CD14-positive monocyte (primary cell): Measurements from ENCODE around the gene SLA2. TPM values are rescaled to one million over a fixed set of nuclear protein-coding genes. Genes with fewer than 3 reads are reported as not detected.
"Not testable (repeated sequence)": the region's sequence is repeated elsewhere in the genome, so short reads cannot be mapped to it uniquely, and the experiment has no call there.

Experiments used
- DNase-seq, 3 donors: peaks; one replicate each; pipeline ENCODE4 v3.0.0-alpha.2; 2011 to 2022
- H2AFZ ChIP-seq: 2 replicates; pipeline ENCODE4 v1.6.0; 2012; ENCODE audit warnings: mild to moderate bottlenecking, low read depth, low read length, inconsistent platforms; ENCODE audit not compliant: insufficient read depth, poor library complexity, severe bottlenecking
- H3K27ac ChIP-seq, 2 donors: 1 replicate in 1 of 2; 2 replicates in 1 of 2; pipeline ENCODE4 v1.5.1; 2012 to 2013; ENCODE audit warnings: low read length in 2 of 2, control low read depth in 1 of 2, inconsistent platforms in 1 of 2, low read depth in 1 of 2, mild to moderate bottlenecking in 1 of 2
- H3K27me3 ChIP-seq, 2 donors: one replicate each; pipeline versions ENCODE4 v1.6.0 to v1.6.1; 2011 to 2013; ENCODE audit warnings: low read length in 2 of 2; ENCODE audit not compliant: control insufficient read depth in 2 of 2, insufficient read depth in 2 of 2
- H3K36me3 ChIP-seq, 2 donors: replicated peaks in 1 of 2; 1 replicate in 1 of 2; 2 replicates in 1 of 2; pipeline versions ENCODE4 v1.5.1 to v1.6.1; 2012 to 2013; ENCODE audit warnings: low read length in 2 of 2, control low read depth in 1 of 2, inconsistent platforms in 1 of 2, mild to moderate bottlenecking in 1 of 2; ENCODE audit not compliant: insufficient read depth in 2 of 2, control insufficient read depth in 1 of 2
- H3K4me1 ChIP-seq, 2 donors: 1 replicate in 1 of 2; 2 replicates in 1 of 2; pipeline versions ENCODE4 v1.5.1 to v1.6.1; 2012 to 2013; ENCODE audit warnings: low read length in 2 of 2, control low read depth in 1 of 2, inconsistent platforms in 1 of 2, mild to moderate bottlenecking in 1 of 2, moderate library complexity in 1 of 2; ENCODE audit not compliant: insufficient read depth in 2 of 2, control insufficient read depth in 1 of 2
- H3K4me2 ChIP-seq: replicated peaks from 2 replicates; pipeline ENCODE3; 2012; ENCODE audit warnings: low read length, moderate library complexity, mild to moderate bottlenecking; ENCODE audit not compliant: poor library complexity, severe bottlenecking; ENCODE audit errors: extremely low read depth
- H3K4me3 ChIP-seq, 3 experiments: fragments of 200-600 bp in 1 of 3; sonication (generic) in 1 of 3; replicated peaks in 1 of 3; 1 replicate in 2 of 3; 2 replicates in 1 of 3; pipeline ENCODE4 v1.5.1; 2011 to 2013; ENCODE audit warnings: low read length in 3 of 3, mild to moderate bottlenecking in 3 of 3, control low read depth in 2 of 3, low read depth in 2 of 3, inconsistent platforms in 1 of 3, moderate library complexity in 1 of 3
- H3K79me2 ChIP-seq: 2 replicates; pipeline ENCODE4 v1.6.0; 2012; ENCODE audit warnings: mild to moderate bottlenecking, control low read depth, inconsistent platforms, low read length, moderate library complexity; ENCODE audit not compliant: insufficient read depth
- H3K9ac ChIP-seq: 2 replicates; pipeline ENCODE4 v1.6.0; 2017; ENCODE audit warnings: low read length, mild to moderate bottlenecking; ENCODE audit not compliant: insufficient read depth, poor library complexity, severe bottlenecking
- H3K9me3 ChIP-seq, 2 donors: replicated peaks in 1 of 2; 1 replicate in 1 of 2; 2 replicates in 1 of 2; pipeline versions ENCODE4 v1.5.1 to v1.6.1; 2012 to 2013; ENCODE audit warnings: low read length in 2 of 2, control low read depth in 1 of 2; ENCODE audit not compliant: control insufficient read depth in 1 of 2, insufficient read depth in 1 of 2
- H4K20me1 ChIP-seq: 2 replicates; pipeline ENCODE4 v1.6.0; 2012; ENCODE audit warnings: mild to moderate bottlenecking, low read length, control low read depth, moderate library complexity; ENCODE audit not compliant: insufficient read depth
- H3K27ac Mint-ChIP-seq, 7 donors: one replicate each; pipeline ENCODE4 v1.8.0; 2020; ENCODE audit warnings: mild to moderate bottlenecking in 7 of 7, mixed read lengths in 7 of 7, moderate library complexity in 6 of 7, inconsistent platforms in 2 of 7
- H3K27me3 Mint-ChIP-seq, 3 donors: one replicate each; pipeline ENCODE4 v1.8.0; 2021 to 2022; ENCODE audit warnings: low read depth in 3 of 3, mild to moderate bottlenecking in 3 of 3, mixed read lengths in 3 of 3, moderate library complexity in 3 of 3, inconsistent platforms in 1 of 3
- H3K36me3 Mint-ChIP-seq, 2 donors: one replicate each; pipeline ENCODE4 v1.8.0; 2020; ENCODE audit warnings: mixed read lengths in 2 of 2, inconsistent platforms in 1 of 2, mild to moderate bottlenecking in 1 of 2
- H3K4me1 Mint-ChIP-seq: one replicate; pipeline ENCODE4 v1.8.0; 2020; ENCODE audit warnings: mild to moderate bottlenecking, mixed read lengths
- H3K4me3 Mint-ChIP-seq, 2 donors: one replicate each; pipeline ENCODE4 v1.8.0; 2020; ENCODE audit warnings: mild to moderate bottlenecking in 2 of 2, mixed read lengths in 2 of 2, moderate library complexity in 1 of 2
- H3K9me3 Mint-ChIP-seq, 7 donors: one replicate each; pipeline ENCODE4 v1.8.0; 2020 to 2022; ENCODE audit warnings: mixed read lengths in 7 of 7, mild to moderate bottlenecking in 6 of 7, moderate library complexity in 6 of 7, inconsistent platforms in 2 of 7
- CTCF ChIP-seq: fragments of 200-600 bp; IDR thresholded peaks from one replicate; pipeline ENCODE4 v1.8.0; 2022; ENCODE audit warnings: antibody characterized with exemption, mild to moderate bottlenecking
- WGBS: methylation state at CpG from one replicate; pipeline ENCODE4 v1.1.5; 2013; ENCODE audit warnings: missing lambda C conversion rate; ENCODE audit not compliant: insufficient coverage; 5-methylcytosine and 5-hydroxymethylcytosine counted together
- intact Hi-C, 2 donors: fragments of 100-400 bp; cut with micrococcal nuclease; formaldehyde crosslinking; loops; one replicate each; pipeline versions ENCODE4 v1.15.0 to v1.15.1; 2023
- polyA plus RNA-seq, 3 donors: library from polyadenylated mRNA; depleted of rRNA in 1 of 3; unstranded in 2 of 3; stranded (reverse) in 1 of 3; fragments of 300-500 nt in 2 of 3; fragments of >200 nt in 1 of 3; fragmentation: Illumina TruSeq in 2 of 3; gene quantifications; 1 replicate in 2 of 3; 2 replicates in 1 of 3; pipeline ENCODE4 v1.2.3, GENCODE V29; 2012 to 2021

Gene SLA2
- polyA plus RNA-seq, 3 donors, result 0.16 to 0.19 (median 0.17) TPM

DNA sequence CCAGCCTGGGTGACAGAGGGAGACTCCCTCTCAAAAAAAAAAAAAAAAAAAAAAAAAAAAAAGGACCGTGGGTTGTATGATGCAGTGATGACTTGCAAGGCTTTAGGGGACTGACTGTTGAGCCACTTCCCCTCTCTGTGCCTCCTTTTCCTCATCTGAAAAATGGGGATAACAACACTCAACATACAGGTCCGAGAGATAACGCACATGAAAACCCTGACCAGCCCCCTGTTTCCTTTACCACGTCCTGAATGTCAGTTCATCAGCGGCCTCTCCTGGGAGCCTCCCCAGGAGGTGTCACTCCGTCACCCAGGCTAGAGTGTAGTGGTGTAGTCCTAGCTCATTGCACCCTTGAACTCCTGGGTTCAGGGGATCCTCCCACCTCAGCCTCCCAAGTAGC lies 3.9 kb downstream of the SLA2 start:
- peaks cover 11 to 13% of the 10 kb centered on the region in 2 donors for H3K4me1 ChIP-seq
- H3K27me3 Mint-ChIP-seq, result peaks cover 0 to 2% (median 0%) of the 10 kb centered on the region in 3 donors

DNA sequence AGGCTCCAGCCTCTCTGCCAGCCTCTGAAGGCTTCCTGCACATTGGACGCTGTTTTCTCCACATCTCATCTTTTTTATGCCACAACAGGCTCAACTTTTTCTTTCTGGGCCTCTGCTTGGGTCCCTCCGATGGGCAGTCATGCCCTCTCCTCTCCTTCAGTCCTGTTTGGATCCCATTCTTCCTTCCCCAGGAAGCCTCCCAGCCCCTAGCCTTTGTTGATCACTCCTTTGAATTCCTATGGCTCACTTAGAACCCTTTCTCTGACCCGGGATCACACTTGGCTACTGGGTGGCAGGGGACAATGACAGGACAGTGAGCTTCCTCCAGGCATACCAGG lies 4.5 kb downstream of the SLA2 start:
- peak overlapping the region in 1 of 7 donors; percentile 31 for H3K27ac Mint-ChIP-seq
- Histone ChIP-seq H3K9ac (no peak overlapping the region), H3K4me3 (no peak overlapping the region), H2AFZ (no peak overlapping the region), H3K27ac (no peak overlapping the region), H3K4me2 (no peak overlapping the region), H3K36me3 (no peaks in the 10 kb centered on the region), H3K27me3 (no peaks in the 10 kb centered on the region), H3K79me2 (no peaks in the 10 kb centered on the region), H3K4me1 (peaks cover 10 to 11% of the 10 kb centered on the region in 2 donors), H3K9me3 (no peaks in the 10 kb centered on the region), H4K20me1 (no peaks in the 10 kb centered on the region)
- no peak for DNase-seq
- WGBS, result 97% methylated on average over 3 of the region's 3 CpGs
- intact Hi-C loops, result no loop called here
- H3K27me3 Mint-ChIP-seq, result peaks cover 0 to 2% (median 0%) of the 10 kb centered on the region in 3 donors
- no peak for TF ChIP-seq CTCF
- H3K36me3 Mint-ChIP-seq, result no peaks in the 10 kb centered on the region
- H3K9me3 Mint-ChIP-seq, result no peaks in the 10 kb centered on the region
- H3K4me1 Mint-ChIP-seq, result peaks cover 14% of the 10 kb centered on the region
- no peak overlapping the region for H3K4me3 Mint-ChIP-seq

More for the DNA sequence above, 3.9 kb downstream of the SLA2 start:
- Histone ChIP-seq H3K27ac (no peak overlapping the region), H3K4me3 (no peak overlapping the region), H3K27me3 (no peaks in the 10 kb centered on the region), H4K20me1 (no peaks in the 10 kb centered on the region), H3K9ac (no peak overlapping the region), H3K9me3 (no peaks in the 10 kb centered on the region), H3K36me3 (no peaks in the 10 kb centered on the region), H3K4me2 (no peak overlapping the region), H2AFZ (no peak overlapping the region), H3K79me2 (no peaks in the 10 kb centered on the region)
- Mint-ChIP-seq H3K4me3 (no peak overlapping the region), H3K9me3 (no peaks in the 10 kb centered on the region), H3K4me1 (peaks cover 15% of the 10 kb centered on the region), H3K36me3 (no peaks in the 10 kb centered on the region), H3K27ac (peak overlapping the region in 3 of 7 donors; percentile 53 to 59 (median 57))
- intact Hi-C loops, result no loop called here
- WGBS, result no CpG with 5 or more reads among the region's 6 CpGs
- DNase-seq, result no peak
- no peak for TF ChIP-seq CTCF

DNA sequence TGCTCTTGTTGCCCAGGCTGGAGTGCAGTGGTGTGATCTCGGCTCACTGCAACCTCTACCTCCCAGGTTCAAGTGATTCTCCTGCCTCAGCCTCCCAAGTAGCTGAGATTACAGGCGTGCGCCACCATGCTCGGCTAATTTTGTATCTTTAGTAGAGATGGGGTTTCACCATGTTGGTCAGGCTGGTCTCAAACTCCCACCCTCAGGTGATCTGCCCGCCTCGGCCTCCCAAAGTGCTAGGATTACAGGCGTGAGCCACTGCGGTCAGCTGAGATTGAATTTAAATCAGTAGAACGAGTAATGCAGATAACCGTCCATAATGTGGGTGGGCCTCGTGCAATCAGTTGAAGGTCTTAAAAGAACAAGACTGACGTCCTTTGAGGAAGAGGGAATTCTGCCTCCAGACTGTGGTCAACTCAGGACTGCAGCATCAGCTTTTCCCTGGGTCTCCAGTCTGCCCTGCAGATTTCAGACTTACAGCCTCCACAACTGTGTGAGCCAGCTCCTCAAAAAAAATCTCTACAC lies 7.1 kb downstream of the SLA2 start:
- H2AFZ ChIP-seq, H3K27ac Mint-ChIP-seq, H3K4me1 Mint-ChIP-seq, H3K27me3 Mint-ChIP-seq, H3K4me3 Mint-ChIP-seq, H3K4me3 ChIP-seq, H3K36me3 Mint-ChIP-seq, H3K36me3 ChIP-seq, H3K9ac ChIP-seq, H4K20me1 ChIP-seq, H3K9me3 Mint-ChIP-seq, intact Hi-C loops, H3K4me1 ChIP-seq, H3K27me3 ChIP-seq, H3K9me3 ChIP-seq, DNase-seq, H3K79me2 ChIP-seq, H3K27ac ChIP-seq, H3K4me2 ChIP-seq: not testable (repeated sequence)
- WGBS, result 94% methylated on average over 4 of the region's 12 CpGs
